HG02610 (cell line): Measurements from ENCODE around the gene CAPN3.
"Not testable (repeated sequence)": the region's sequence is repeated elsewhere in the genome, so short reads cannot be mapped to it uniquely, and the experiment has no call there.

Experiments used
- ATAC-seq: cut with Tn5 transposase; IDR thresholded peaks from one replicate; pipeline ENCODE4 v1.9.1; 2021; ENCODE audit warnings: mild to moderate bottlenecking, moderate library complexity; ENCODE audit not compliant: unreplicated experiment

The CAPN3 gene

GRCh38 chr15:42359249-42359648, at the start of gene CAPN3:
Gene CAPN3 (plus strand): TSS chr15:42359501. CDS start chr15:42359806, 305 bp downstream.
- ATAC-seq = no peak

DNA sequence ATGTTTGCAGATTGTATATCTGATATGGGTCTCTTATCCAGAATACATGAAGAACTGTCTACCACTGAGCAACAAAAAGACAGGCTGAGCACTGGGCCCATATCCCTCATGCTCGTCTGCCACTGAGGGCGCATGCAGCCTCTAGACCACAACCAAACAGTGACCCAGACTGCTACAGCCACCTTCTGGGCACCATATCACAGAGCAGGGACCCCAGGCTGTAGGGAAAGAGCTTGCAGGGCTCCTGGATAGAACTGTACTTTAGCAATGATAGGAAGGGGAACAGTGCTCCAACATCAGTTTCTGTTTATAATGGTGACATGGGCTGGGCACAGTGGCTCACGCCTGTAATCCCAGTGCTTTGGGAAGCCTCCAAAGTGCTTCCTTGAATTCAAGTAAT, 45.8 kb upstream of the CAPN3 start:
- ATAC-seq = no peak

DNA sequence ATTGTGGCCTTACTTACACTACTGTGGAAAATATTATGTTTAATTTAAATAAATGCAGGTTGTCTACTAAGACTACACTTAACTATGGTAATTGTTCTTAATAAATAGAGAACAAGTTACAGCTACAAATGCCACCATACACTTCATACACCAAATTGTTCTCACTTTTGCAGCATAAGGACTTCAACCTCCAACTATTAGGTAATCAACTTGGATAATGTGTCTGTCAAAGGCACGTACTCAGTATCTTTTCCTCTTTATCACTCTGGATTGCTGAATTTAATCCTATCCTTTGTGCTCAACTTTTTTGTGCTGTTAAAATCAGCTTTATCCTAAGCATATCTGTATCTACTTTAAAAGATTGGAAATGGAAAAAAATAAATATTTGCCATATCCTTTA, 44.5 kb upstream of the CAPN3 start:
- no peak for ATAC-seq

DNA sequence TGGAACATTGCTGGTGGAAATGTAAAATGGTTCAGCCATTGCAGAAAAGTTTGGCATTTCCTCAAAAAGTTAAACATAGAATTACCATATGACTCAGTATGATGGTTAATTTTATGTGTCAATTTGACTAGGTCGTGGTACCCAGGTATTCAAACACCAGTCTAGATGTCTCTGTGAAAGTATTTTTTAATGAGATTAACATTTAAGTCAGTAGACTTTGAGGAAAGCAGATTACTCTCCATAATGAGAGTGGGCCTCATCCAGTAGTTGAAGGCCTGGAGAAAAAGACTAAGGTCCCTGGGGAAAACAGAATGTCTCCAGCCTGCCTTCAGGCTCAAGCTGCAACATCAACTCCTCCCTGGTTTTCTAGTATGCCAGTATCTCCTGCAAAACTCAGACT, 43.8 kb upstream of the CAPN3 start:
- no peak for ATAC-seq

DNA sequence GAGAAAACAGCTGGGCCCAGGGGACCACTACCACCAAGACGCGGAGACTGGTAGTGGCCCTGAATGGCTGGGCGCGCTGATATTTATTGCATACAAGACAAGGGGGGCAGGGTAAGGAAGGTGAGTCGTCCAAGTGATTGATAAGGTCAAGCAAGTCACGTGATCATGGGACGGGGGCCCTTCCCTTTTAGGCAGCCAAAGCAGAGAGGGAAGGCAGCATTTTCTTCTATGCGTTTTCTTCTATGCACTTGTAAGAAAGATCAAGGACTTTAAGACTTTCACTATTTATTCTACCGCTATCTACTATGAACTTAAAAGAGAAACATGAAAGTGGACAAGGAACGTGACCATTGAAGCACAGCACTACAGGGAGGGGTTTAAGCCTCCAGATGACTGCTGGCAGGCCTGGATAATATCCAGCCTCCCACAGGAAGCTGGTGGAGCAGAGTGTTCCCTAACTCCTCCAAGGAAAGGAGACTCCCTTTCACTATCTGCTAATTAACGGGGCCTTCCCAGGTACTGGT, 43.0 kb upstream of the CAPN3 start:
- not testable (repeated sequence) for ATAC-seq

GRCh38 chr15:42319206-42319605, 40.1 kb upstream of the CAPN3 start:
- no peak for ATAC-seq

- no peak for ATAC-seq
These were observed 35.0 kb upstream of the CAPN3 start for GRCh38 chr15:42324308-42324707.

- no peak for ATAC-seq
These were observed 30.1 kb upstream of the CAPN3 start for GRCh38 chr15:42329161-42329560.

DNA sequence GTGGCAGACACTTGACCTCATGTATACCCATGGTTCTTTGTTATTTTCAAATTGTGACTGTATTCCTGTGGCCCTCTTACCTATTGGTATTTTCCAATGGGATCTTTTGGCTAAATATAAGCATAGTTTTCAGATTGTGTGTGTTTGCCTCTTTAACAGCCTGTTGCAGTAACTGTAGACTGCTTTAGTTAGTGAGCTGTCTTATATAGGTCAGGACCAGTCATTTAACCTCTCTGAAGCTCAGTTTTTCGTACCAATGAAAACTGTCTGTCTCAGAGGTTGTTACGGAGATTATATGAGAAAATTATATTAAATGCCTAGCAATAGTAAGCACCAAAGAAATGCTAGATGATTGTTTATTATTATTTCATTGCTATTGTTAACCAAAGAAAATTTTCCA, 29.3 kb upstream of the CAPN3 start:
- no peak for ATAC-seq

DNA sequence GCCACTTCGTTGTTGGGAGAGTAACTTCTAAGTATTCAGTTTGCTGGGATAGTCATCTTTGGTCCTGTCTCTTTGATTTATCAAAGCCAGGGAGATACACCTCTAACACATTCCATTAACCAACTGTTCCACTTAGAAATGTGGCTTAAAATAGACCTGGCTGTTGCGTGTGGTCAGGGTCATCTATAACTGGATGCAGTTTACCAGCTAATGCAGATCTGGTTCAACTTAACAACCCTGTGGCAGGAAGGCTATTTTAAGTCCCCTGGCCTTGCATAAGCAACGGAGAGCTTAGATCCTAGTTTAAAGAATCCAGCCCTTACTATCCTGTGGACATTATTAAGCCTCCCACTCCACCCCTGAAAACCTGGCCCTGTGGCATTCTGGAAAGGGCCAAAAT, 28.1 kb upstream of the CAPN3 start:
- no peak for ATAC-seq

GRCh38 chr15:42332331-42332730, 27.0 kb upstream of the CAPN3 start:
- no peak for ATAC-seq

DNA sequence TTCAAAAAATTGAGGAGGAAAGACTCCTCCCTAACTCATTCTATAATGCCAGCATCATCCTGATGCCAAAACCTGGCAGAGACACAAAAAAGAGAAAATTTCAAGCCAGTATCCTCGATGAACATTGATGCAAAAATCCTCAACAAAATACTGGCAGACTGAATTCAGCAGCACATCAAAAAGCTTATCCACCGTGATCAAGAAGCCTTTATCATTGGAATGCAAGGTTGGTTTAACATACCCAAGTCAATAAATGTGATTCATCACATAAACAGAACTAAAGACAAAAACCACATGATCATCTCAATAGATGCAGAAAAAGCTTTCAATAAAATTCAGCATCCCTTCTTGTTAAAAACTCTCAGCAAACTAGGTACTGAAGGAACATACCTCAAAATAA, 24.2 kb upstream of the CAPN3 start:
- ATAC-seq = no peak

DNA sequence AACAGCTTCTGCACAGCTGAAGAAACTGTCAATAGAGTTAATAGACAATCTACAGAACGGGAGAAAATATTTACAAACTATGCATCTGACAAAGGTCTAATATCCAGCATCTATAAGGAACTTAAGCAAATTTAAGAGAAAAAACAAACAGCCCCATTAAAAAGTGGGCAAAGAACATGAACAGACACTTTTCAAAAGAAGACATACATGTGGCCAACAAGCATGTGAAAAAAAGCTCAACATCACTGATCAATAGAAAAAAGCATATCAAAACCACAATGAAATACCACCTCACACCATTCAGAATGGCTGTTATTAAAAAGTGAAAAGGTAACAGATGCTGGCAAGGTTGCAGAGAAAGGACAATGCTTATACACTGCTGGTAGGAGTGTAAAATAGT, 22.7 kb upstream of the CAPN3 start:
- ATAC-seq = not testable (repeated sequence)

- ATAC-seq = not testable (repeated sequence)
These were observed 22.2 kb upstream of the CAPN3 start for GRCh38 chr15:42337104-42337503.

DNA sequence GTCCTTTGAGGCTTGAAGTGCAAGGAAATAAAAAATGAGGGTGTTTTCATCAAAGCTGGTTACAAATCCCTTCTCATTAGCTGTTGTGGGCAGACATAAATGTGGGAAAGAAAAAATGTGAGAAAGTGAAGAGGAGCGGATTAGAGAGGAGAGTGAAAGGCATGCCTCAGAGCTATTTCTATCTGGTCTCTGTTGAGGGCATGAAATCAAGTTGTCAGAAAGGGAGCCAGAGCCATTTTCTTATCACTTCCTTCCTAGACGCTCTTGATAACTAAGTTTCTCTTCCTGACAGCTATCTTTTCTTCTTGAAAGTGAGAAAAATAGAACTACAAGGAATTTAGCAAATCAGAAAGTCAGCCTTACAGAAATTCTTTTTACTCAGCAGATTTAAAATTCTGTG, 20.8 kb upstream of the CAPN3 start:
- ATAC-seq = no peak

DNA sequence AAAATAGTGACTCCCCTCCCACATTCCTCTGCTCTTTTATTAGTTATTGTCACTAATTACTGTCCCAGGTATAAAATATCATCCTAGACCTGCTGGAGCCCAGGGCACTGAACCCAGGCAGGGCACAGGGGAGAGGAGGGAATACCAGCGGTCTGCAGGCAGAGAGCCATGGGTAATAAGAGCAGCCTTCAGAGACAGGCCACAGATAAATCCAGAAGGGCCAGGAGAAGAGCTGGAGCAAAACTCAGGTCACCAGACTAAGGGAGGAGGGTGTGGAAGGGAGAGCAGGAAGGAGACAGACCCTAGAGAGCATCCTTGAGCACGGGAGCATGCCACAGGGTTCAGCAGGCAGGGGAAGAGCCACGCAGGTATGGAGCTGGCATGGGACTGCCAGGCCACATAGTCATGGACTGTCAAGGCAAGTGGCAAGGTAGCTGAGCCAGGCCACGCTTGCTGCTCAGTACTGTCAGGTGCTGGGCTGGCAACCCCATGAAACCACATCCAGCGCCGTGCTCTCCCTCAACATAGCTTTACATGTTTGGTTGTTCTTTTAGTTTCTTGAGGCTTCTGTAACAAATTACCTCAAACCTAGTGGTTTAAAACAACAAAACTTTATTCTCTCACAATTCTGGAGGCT, 15.6 kb upstream of the CAPN3 start:
- ATAC-seq = no peak

GRCh38 chr15:42344763-42345162, 14.5 kb upstream of the CAPN3 start:
- no peak for ATAC-seq

- ATAC-seq = no peak
These were observed 13.8 kb upstream of the CAPN3 start for GRCh38 chr15:42345504-42345903.

DNA sequence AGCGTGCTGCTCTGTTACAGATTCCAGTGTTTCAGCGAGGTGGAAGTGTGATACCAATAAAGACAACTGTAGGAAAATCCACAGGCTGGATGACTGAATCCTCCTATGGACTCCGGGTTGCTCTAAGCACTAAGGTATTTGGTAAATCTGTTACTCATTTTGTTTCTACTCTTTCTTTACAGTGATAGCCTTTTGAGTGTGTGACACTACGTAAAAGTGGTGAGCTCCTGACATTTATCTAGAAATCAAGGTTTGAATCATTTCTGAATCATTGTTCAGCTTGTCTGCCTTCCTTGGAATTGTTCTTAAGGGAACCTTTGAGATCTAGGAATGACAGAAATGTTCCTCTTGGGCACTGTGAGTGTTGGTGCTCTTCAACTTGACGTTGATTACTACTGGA, 11.2 kb upstream of the CAPN3 start:
- ATAC-seq = no peak

- no peak for ATAC-seq
These were observed 10.1 kb upstream of the CAPN3 start for GRCh38 chr15:42349186-42349585.

GRCh38 chr15:42352401-42352800, 6.9 kb upstream of the CAPN3 start:
- ATAC-seq = no peak

DNA sequence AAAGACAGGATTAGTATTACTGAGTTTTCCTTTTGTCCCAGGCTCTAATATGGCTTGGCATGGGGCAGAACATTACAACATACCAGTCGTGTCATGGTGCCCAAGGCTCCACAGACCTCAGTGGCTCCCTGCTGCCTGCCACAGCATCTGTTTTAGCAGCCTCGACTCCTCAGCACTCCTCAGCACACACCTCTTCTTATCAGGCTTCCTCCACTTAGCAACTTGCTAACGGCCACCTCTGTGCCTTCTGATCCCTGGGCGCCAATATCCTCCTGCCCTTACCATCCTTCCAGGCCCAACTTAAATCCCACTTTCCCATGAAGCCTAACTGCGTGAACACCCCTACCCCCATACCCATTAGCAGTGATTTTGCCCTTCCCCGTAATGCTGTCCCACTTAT, 6.2 kb upstream of the CAPN3 start:
- ATAC-seq = no peak

GRCh38 chr15:42354824-42355223, 4.5 kb upstream of the CAPN3 start:
- ATAC-seq = no peak
